SU-DHL-6 (cell line): ENCODE measurements around the gene PRKN.

Source experiments
- CTCF ChIP-seq: fragments of 200-600 bp; sonication (generic); IDR thresholded peaks from one replicate; pipeline ENCODE4 v1.5.1; 2017; ENCODE audit warnings: antibody characterized with exemption, mild to moderate bottlenecking, low read length, moderate library complexity; ENCODE audit not compliant: insufficient read depth, poor library complexity, severe bottlenecking
- EZH2phosphoT487 ChIP-seq: fragments of 200-600 bp; sonication (generic), shearing (Covaris generic); conservative IDR thresholded peaks from 2 replicates; pipeline ENCODE4 v1.6.1; 2018; ENCODE audit warnings: mild to moderate bottlenecking, antibody characterized with exemption, low read length, moderate library complexity, mixed read lengths

- TF ChIP-seq CTCF (no peak), EZH2phosphoT487 (no peak)
These were observed 773.5 kb downstream of the PRKN start for GRCh38 chr6:161954077-161954476.
